GM12878 (cell line): ENCODE results near the gene SUPT6H. TPM values are rescaled to one million over a fixed set of nuclear protein-coding genes. Genes with fewer than 3 reads are reported as not detected.
A peak's percentile ranks its signal among the peaks of the same experiment; 100 is the strongest.

ENCODE experiments used
- BACH1 ChIP-seq: fragments of 450-650 bp; IDR thresholded peaks from 2 replicates; pipeline ENCODE4 v1.6.1; 2017; ENCODE audit warnings: mild to moderate bottlenecking, borderline replicate concordance
- CEBPB ChIP-seq, 2 experiments: fragments of 150-350 bp in 1 of 2; IDR thresholded peaks; 2 replicates each; pipeline ENCODE4 v1.6.1; 2012 to 2014; ENCODE audit warnings: low read depth in 2 of 2, low read length in 2 of 2, borderline replicate concordance in 1 of 2, inconsistent platforms in 1 of 2
- ETV6 ChIP-seq, 2 experiments: fragments of 450-650 bp in 1 of 2; IDR thresholded peaks in 1 of 2; conservative IDR thresholded peaks in 1 of 2; 2 replicates each; pipeline ENCODE4 v1.6.1; 2014; ENCODE audit warnings: antibody characterized with exemption in 1 of 2, borderline replicate concordance in 1 of 2, low read depth in 1 of 2, mild to moderate bottlenecking in 1 of 2, moderate library complexity in 1 of 2
- EZH2 ChIP-seq: IDR thresholded peaks from 2 replicates; pipeline ENCODE4 v1.6.1; 2012; ENCODE audit warnings: low read depth, mild to moderate bottlenecking, control low read depth, inconsistent platforms, low read length, borderline replicate concordance; ENCODE audit not compliant: control insufficient read depth
- IKZF1 ChIP-seq: fragments of 450-650 bp; conservative IDR thresholded peaks from 2 replicates; pipeline ENCODE4 v1.6.1; 2017; ENCODE audit warnings: antibody characterized with exemption, mild to moderate bottlenecking
- LARP7 ChIP-seq: fragments of 450-650 bp; IDR thresholded peaks from 2 replicates; pipeline ENCODE4 v1.6.1; 2017; ENCODE audit warnings: mild to moderate bottlenecking
- NR2C1 ChIP-seq: fragments of 450-650 bp; IDR thresholded peaks from 2 replicates; pipeline ENCODE4 v1.6.1; 2017; ENCODE audit warnings: antibody characterized with exemption, mild to moderate bottlenecking, moderate library complexity
- NR2C2 ChIP-seq: IDR thresholded peaks from 2 replicates; pipeline ENCODE4 v1.6.1; 2011; ENCODE audit warnings: borderline replicate concordance, low read depth; ENCODE audit not compliant: control insufficient read depth, insufficient read length
- SMAD5 ChIP-seq: IDR thresholded peaks from 2 replicates; pipeline ENCODE4 v1.6.1; 2016; ENCODE audit warnings: antibody characterized with exemption, low read depth
- YY1 ChIP-seq: IDR thresholded peaks from 2 replicates; pipeline ENCODE4 v1.6.1; 2011; ENCODE audit warnings: low read depth, mild to moderate bottlenecking, low read length
- polyA plus RNA-seq, 11 experiments: library from polyadenylated mRNA; depleted of rRNA in 4 of 11; unstranded in 6 of 11; stranded (reverse) in 5 of 11; fragments of >200 nt; fragmentation: Nextera tagmentation in 4 of 11; fragmentation: Illumina TruSeq in 1 of 11; extraction: Ambion mirVana in 4 of 11; extraction: Trizol in 1 of 11; gene quantifications; 1 replicate in 1 of 11; 2 replicates in 10 of 11; pipeline versions ENCODE4 v1.2.1 to v1.2.3, GENCODE V29; 2011 to 2016; ENCODE audit warnings: inconsistent platforms in 2 of 11, missing spikeins in 2 of 11, low read depth in 1 of 11
- total RNA-seq, 4 experiments: library from RNA; depleted of rRNA in 3 of 4; stranded (reverse); fragments of >200 nt in 3 of 4; fragmentation: Illumina TruSeq in 1 of 4; extraction: Trizol in 1 of 4; gene quantifications; 2 replicates each; pipeline versions ENCODE4 v1.2.1 to v1.2.3, GENCODE V29; 2013 to 2021
- TF ChIP-seq, protein P1 (sequence below): fragments of 150-350 bp; IDR thresholded peaks from 2 replicates; pipeline ENCODE4 v1.6.1; 2016; ENCODE audit warnings: low read depth, low read length
- TF ChIP-seq, protein P2 (sequence below): IDR thresholded peaks from 2 replicates; pipeline ENCODE4 v1.6.1; 2012; ENCODE audit warnings: low read depth, low read length, improper control_type of control experiment
- TF ChIP-seq, protein P3 (sequence below): fragments of 450-650 bp; IDR thresholded peaks from 2 replicates; pipeline ENCODE4 v1.6.1; 2017; ENCODE audit warnings: antibody characterized with exemption, mild to moderate bottlenecking, moderate library complexity
- TF ChIP-seq, protein P4 (sequence below): fragments of 450-650 bp; IDR thresholded peaks from 2 replicates; pipeline ENCODE4 v1.6.1; 2017; ENCODE audit warnings: borderline replicate concordance
- TF ChIP-seq, protein P5 (sequence below): fragments of 450-650 bp; IDR thresholded peaks from 2 replicates; pipeline ENCODE4 v1.6.1; 2016; ENCODE audit warnings: mild to moderate bottlenecking

The SUPT6H gene
- total and polyA plus RNA-seq, 10 of the 15 experiments (the other 5 are each of a cell fraction or from before 2014, with no cell fraction given) = 1.7 to 58.8 (median 37.7) TPM

DNA sequence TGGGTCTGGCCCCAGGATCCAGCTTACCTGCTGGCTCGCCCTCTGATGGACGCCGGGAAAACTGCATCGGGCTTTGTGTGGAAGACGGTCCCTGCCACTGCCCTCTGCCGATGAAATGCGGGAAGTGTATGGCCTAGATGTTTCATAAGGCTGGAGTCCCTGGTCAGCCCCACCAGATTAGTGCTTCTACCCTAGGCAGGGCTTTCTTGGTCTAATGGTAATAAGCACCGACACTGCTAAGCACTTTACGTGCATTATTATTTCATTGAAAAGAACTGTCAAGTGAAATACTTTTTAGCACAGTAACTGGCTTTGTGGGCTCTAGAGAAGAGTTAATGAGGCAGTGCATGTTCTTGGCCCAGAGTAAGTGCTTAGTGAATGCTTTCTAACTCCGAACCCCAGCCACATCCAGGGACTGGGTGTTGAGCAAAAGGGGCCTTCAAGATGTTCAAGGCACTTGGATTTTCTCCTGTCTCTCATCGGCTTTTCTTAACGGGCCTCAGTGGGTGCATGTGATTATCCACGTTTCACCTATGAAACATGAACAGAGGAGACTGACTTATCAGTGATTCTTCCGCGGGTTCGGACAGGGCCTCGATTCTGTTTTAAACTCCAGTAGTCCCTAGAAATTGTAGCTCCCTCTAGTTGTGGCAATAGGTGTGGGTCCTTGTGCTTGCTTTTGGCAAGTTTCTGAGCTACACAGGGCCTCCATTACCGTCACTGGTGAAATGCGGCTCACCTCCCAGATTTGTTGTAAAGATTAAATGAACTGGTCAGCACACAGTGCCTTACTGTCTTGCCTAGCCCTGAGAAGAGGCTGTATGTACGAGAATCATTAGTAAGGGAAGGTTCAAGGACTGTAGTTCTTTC, 88.4 kb downstream of the SUPT6H start (continued):
- TF ChIP-seq, protein P1, sequence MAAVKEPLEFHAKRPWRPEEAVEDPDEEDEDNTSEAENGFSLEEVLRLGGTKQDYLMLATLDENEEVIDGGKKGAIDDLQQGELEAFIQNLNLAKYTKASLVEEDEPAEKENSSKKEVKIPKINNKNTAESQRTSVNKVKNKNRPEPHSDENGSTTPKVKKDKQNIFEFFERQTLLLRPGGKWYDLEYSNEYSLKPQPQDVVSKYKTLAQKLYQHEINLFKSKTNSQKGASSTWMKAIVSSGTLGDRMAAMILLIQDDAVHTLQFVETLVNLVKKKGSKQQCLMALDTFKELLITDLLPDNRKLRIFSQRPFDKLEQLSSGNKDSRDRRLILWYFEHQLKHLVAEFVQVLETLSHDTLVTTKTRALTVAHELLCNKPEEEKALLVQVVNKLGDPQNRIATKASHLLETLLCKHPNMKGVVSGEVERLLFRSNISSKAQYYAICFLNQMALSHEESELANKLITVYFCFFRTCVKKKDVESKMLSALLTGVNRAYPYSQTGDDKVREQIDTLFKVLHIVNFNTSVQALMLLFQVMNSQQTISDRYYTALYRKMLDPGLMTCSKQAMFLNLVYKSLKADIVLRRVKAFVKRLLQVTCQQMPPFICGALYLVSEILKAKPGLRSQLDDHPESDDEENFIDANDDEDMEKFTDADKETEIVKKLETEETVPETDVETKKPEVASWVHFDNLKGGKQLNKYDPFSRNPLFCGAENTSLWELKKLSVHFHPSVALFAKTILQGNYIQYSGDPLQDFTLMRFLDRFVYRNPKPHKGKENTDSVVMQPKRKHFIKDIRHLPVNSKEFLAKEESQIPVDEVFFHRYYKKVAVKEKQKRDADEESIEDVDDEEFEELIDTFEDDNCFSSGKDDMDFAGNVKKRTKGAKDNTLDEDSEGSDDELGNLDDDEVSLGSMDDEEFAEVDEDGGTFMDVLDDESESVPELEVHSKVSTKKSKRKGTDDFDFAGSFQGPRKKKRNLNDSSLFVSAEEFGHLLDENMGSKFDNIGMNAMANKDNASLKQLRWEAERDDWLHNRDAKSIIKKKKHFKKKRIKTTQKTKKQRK = no peak
- peak; percentile 87 for TF ChIP-seq YY1
- TF ChIP-seq NR2C2 = no peak
- TF ChIP-seq, protein P2, sequence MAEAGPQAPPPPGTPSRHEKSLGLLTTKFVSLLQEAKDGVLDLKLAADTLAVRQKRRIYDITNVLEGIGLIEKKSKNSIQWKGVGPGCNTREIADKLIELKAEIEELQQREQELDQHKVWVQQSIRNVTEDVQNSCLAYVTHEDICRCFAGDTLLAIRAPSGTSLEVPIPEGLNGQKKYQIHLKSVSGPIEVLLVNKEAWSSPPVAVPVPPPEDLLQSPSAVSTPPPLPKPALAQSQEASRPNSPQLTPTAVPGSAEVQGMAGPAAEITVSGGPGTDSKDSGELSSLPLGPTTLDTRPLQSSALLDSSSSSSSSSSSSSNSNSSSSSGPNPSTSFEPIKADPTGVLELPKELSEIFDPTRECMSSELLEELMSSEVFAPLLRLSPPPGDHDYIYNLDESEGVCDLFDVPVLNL = no peak
- TF ChIP-seq EZH2 = no peak
- 0 out of 2 replicates have a peak, but pooled peaks have one; percentile 13 for TF ChIP-seq BACH1
- TF ChIP-seq, protein P3, sequence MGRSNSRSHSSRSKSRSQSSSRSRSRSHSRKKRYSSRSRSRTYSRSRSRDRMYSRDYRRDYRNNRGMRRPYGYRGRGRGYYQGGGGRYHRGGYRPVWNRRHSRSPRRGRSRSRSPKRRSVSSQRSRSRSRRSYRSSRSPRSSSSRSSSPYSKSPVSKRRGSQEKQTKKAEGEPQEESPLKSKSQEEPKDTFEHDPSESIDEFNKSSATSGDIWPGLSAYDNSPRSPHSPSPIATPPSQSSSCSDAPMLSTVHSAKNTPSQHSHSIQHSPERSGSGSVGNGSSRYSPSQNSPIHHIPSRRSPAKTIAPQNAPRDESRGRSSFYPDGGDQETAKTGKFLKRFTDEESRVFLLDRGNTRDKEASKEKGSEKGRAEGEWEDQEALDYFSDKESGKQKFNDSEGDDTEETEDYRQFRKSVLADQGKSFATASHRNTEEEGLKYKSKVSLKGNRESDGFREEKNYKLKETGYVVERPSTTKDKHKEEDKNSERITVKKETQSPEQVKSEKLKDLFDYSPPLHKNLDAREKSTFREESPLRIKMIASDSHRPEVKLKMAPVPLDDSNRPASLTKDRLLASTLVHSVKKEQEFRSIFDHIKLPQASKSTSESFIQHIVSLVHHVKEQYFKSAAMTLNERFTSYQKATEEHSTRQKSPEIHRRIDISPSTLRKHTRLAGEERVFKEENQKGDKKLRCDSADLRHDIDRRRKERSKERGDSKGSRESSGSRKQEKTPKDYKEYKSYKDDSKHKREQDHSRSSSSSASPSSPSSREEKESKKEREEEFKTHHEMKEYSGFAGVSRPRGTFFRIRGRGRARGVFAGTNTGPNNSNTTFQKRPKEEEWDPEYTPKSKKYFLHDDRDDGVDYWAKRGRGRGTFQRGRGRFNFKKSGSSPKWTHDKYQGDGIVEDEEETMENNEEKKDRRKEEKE = no peak
- TF ChIP-seq CEBPB (IDR thresholded peaks at IDR 0.05; ENCODE audit: borderline replicate concordance in 1 of 2, low read depth in 2 of 2, low read length in 2 of 2) = no peak
- TF ChIP-seq, protein P4, sequence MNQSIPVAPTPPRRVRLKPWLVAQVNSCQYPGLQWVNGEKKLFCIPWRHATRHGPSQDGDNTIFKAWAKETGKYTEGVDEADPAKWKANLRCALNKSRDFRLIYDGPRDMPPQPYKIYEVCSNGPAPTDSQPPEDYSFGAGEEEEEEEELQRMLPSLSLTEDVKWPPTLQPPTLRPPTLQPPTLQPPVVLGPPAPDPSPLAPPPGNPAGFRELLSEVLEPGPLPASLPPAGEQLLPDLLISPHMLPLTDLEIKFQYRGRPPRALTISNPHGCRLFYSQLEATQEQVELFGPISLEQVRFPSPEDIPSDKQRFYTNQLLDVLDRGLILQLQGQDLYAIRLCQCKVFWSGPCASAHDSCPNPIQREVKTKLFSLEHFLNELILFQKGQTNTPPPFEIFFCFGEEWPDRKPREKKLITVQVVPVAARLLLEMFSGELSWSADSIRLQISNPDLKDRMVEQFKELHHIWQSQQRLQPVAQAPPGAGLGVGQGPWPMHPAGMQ = no peak
- TF ChIP-seq NR2C1 = no peak
- TF ChIP-seq LARP7 = no peak
- TF ChIP-seq, protein P5, sequence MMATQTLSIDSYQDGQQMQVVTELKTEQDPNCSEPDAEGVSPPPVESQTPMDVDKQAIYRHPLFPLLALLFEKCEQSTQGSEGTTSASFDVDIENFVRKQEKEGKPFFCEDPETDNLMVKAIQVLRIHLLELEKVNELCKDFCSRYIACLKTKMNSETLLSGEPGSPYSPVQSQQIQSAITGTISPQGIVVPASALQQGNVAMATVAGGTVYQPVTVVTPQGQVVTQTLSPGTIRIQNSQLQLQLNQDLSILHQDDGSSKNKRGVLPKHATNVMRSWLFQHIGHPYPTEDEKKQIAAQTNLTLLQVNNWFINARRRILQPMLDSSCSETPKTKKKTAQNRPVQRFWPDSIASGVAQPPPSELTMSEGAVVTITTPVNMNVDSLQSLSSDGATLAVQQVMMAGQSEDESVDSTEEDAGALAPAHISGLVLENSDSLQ = peak; percentile 49; the same call in 1 of the 2 replicates
- peak; percentile 41; the same call in 1 of the 2 replicates for TF ChIP-seq IKZF1
- no peak for TF ChIP-seq ETV6 (conservative IDR thresholded peaks at IDR 0.05 in 1 of 2, IDR thresholded peaks at IDR 0.05 in 1 of 2; ENCODE audit: borderline replicate concordance in 1 of 2, low read depth in 1 of 2)
- TF ChIP-seq SMAD5 = 0 out of 2 replicates have a peak, but pooled peaks have one; percentile 42
